GM21381 (cell line): ENCODE measurements around the gene SMAGP.

Source experiments
- ATAC-seq: cut with Tn5 transposase; IDR thresholded peaks from one replicate; pipeline ENCODE4 v1.9.1; 2021; ENCODE audit warnings: mild to moderate bottlenecking, moderate library complexity; ENCODE audit not compliant: unreplicated experiment

The SMAGP gene

GRCh38 chr12:51198568-51199365 is 71.4 kb downstream of the SMAGP start:
- no peak for ATAC-seq

- ATAC-seq: no peak
These were observed 72.3 kb downstream of the SMAGP start for GRCh38 chr12:51197736-51198567.

GRCh38 chr12:51196547-51196946 is 73.7 kb downstream of the SMAGP start:
- ATAC-seq: no peak

- ATAC-seq: no peak
These were observed 74.4 kb downstream of the SMAGP start for GRCh38 chr12:51195841-51196240.
